ENCODE results near the gene OR2A7. TPM values are rescaled to one million over a fixed set of nuclear protein-coding genes. Genes with fewer than 3 reads are reported as not detected.
"Not testable (repeated sequence)": the region's sequence is repeated elsewhere in the genome, so short reads cannot be mapped to it uniquely, and the experiment has no call there.

Gene OR2A7
- total RNA-seq, 1 donor from 2014 or later, result 0.64 TPM

DNA sequence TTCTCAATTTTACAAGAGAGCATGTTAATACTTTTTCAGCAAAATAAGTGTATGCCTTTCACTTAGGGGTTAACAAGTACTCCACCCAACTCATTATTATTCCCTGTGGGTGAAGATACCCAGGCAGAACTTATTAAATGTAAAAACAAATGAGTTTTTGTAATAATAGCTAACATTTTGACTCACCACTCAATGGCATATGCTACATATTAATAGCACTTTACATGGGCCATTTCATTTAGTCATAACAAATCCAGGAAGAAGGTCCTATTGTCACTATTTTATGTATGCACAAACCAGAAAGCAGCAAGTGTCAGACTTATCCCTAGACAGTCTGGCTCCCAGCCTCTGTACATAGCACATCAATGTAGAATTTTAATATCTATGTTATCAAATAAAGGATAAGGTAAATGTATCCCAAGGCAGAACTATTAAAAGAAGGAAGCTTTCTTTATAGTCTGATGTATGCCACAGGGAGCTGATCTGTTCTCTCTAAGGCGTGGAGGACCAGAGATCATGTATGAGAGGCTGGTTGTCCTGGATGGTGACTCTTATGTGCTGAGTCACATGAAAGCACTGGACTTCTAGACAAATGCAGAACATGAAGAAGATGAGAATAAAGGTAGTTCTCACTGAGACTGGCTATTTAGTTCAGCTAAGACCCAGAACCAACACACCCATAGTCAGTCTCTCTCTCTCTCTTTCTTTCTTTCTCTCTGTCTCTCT lies 38.1 kb upstream of the OR2A7 start:
- H3K4me2 ChIP-seq (ENCODE audit: low read length); H3K36me3 Mint-ChIP-seq (ENCODE audit: low read depth, unreplicated experiment); DNase-seq (ENCODE audit: low read depth); H3K4me1 Mint-ChIP-seq (ENCODE audit: low read depth, unreplicated experiment); H3K27ac Mint-ChIP-seq (ENCODE audit: unreplicated experiment); H2AFZ ChIP-seq (ENCODE audit: low read depth, low read length); H3K27me3 ChIP-seq (ENCODE audit: insufficient read depth, low read length); H3K4me3 Mint-ChIP-seq (ENCODE audit: unreplicated experiment); H3K9ac ChIP-seq (ENCODE audit: low read length); H4K20me1 ChIP-seq (ENCODE audit: insufficient read depth, low read length); H3K79me2 ChIP-seq (ENCODE audit: insufficient read depth, low read length); H3K27me3 Mint-ChIP-seq (ENCODE audit: low read depth, unreplicated experiment); FAIRE-seq; H3K27ac ChIP-seq (ENCODE audit: low read depth, low read length); H3K4me3 ChIP-seq (ENCODE audit: insufficient read depth, low read depth, low read length); H3K36me3 ChIP-seq (ENCODE audit: insufficient read depth, low read length); H3K4me1 ChIP-seq (ENCODE audit: insufficient read depth, low read length); H3K9me3 ChIP-seq (ENCODE audit: insufficient read depth, low read depth, low read length); H3K9me3 Mint-ChIP-seq (ENCODE audit: unreplicated experiment): not testable (repeated sequence)

DNA sequence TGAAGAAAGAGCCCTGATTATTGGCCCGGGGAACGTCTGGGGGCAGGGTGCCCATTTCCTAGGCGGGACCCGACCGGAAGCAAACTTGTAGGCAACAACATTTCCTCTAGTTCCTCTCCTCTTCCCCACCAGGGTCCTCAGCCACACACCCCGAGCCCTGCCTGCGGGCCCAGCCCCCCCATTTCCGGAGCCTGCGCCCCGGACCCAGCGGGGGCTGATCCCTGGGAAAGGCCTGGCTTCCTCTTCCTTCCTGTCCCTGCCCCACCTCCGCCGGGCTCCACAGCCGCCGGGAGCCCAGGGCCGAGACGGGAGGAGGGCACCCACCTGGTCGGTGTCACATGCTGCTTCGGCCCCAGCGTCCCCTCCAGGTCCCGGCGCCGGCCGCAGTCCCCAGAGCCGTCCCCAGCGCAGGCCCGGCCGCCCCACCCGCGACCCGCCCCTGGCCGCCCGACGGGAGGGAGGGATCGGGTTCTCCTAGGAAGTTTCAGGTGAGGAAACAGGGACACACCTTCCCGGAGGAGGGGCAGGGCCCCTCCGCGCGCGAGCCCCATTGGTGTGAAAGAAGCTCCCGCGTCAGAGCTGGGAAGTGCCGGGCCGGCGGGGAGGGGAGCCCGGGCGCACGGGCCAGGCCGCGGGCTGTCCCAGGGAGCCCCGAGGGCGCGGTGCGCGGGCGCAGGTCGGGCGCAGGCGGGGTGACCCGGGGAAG lies 29.4 kb upstream of the OR2A7 start:
- not testable (repeated sequence) for H3K27me3 Mint-ChIP-seq (ENCODE audit: low read depth, unreplicated experiment); H3K27ac Mint-ChIP-seq (ENCODE audit: unreplicated experiment); FAIRE-seq

DNA sequence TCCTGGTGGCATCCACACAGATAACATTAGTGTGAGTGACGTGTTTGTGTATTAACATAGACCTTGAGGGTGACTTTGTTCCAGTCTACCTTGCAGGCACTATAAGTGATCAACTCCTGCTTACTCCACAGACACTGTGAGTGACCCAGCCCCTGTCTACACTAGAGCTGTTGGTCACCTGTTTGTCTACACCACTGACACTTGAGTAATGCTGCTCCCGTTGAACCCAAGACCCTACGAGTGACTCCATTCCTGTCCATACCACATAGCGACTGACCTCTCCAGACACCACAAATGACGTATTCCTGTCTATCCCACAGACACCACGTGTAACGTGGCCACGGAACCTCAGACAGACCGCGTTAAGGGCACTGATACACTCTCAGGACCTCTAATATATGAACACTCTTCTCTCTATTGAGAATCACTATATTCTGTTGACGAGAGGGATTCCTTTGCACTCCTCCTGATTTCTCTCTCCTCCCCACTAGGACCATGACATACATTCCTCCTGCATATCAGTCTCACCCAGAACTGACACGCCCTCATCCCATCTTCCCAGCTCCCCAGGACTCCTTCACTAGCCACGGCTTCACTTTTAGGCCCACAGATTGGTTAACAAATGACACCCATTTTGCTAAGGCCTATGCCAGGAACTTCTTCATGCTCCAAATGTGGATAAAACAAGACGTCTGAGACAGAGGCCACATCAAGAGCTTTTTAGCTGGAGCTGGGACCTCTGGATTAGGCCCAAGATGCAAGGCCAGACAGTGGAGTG lies 28.0 kb upstream of the OR2A7 start:
- DNase-seq (ENCODE audit: low read depth); H3K4me1 Mint-ChIP-seq (ENCODE audit: low read depth, unreplicated experiment); H3K9me3 Mint-ChIP-seq (ENCODE audit: unreplicated experiment); H4K20me1 ChIP-seq (ENCODE audit: insufficient read depth, low read length); H3K36me3 Mint-ChIP-seq (ENCODE audit: low read depth, unreplicated experiment); H3K79me2 ChIP-seq (ENCODE audit: insufficient read depth, low read length); H3K4me3 Mint-ChIP-seq (ENCODE audit: unreplicated experiment); H3K4me3 ChIP-seq (ENCODE audit: insufficient read depth, low read depth, low read length); H3K36me3 ChIP-seq (ENCODE audit: insufficient read depth, low read length); H3K9ac ChIP-seq (ENCODE audit: low read length); H3K9me3 ChIP-seq (ENCODE audit: insufficient read depth, low read depth, low read length); H3K27ac ChIP-seq (ENCODE audit: low read depth, low read length); FAIRE-seq; H3K4me1 ChIP-seq (ENCODE audit: insufficient read depth, low read length); H3K27ac Mint-ChIP-seq (ENCODE audit: unreplicated experiment); H3K27me3 ChIP-seq (ENCODE audit: insufficient read depth, low read length); H2AFZ ChIP-seq (ENCODE audit: low read depth, low read length); H3K27me3 Mint-ChIP-seq (ENCODE audit: low read depth, unreplicated experiment); H3K4me2 ChIP-seq (ENCODE audit: low read length): not testable (repeated sequence)

More for the DNA sequence above, 29.4 kb upstream of the OR2A7 start:
- H4K20me1 ChIP-seq (ENCODE audit: insufficient read depth, low read length); H3K36me3 ChIP-seq (ENCODE audit: insufficient read depth, low read length); H3K4me1 Mint-ChIP-seq (ENCODE audit: low read depth, unreplicated experiment); H3K9me3 Mint-ChIP-seq (ENCODE audit: unreplicated experiment); H3K27me3 ChIP-seq (ENCODE audit: insufficient read depth, low read length); H3K4me2 ChIP-seq (ENCODE audit: low read length); H3K4me3 Mint-ChIP-seq (ENCODE audit: unreplicated experiment); H3K36me3 Mint-ChIP-seq (ENCODE audit: low read depth, unreplicated experiment); H3K9me3 ChIP-seq (ENCODE audit: insufficient read depth, low read depth, low read length); H3K4me3 ChIP-seq (ENCODE audit: insufficient read depth, low read depth, low read length); H3K27ac ChIP-seq (ENCODE audit: low read depth, low read length); H2AFZ ChIP-seq (ENCODE audit: low read depth, low read length); DNase-seq (ENCODE audit: low read depth); H3K79me2 ChIP-seq (ENCODE audit: insufficient read depth, low read length); H3K4me1 ChIP-seq (ENCODE audit: insufficient read depth, low read length); H3K9ac ChIP-seq (ENCODE audit: low read length): not testable (repeated sequence)

DNA sequence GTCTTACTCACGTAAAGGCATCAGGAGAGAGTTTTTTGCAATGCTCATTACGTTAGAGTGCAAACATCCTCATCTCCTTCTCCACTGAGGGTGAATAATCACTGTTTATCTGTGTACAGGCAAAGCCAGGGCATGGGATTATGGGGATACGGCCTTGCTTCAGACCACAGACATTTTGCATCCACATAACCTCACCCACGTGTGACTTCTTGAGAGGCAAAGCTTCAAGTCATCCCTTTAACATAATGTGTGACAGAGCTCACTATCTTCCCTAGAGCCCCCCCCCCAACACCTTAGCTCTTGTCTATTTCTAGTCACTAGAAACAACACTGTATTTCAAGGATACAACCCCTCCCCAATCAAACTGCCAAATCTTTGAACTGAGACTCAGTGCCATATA lies 27.0 kb upstream of the OR2A7 start:
- not testable (repeated sequence) for H3K79me2 ChIP-seq (ENCODE audit: insufficient read depth, low read length); H3K9ac ChIP-seq (ENCODE audit: low read length); H3K27me3 Mint-ChIP-seq (ENCODE audit: low read depth, unreplicated experiment); H3K27ac ChIP-seq (ENCODE audit: low read depth, low read length); H4K20me1 ChIP-seq (ENCODE audit: insufficient read depth, low read length); H3K27ac Mint-ChIP-seq (ENCODE audit: unreplicated experiment); H3K36me3 ChIP-seq (ENCODE audit: insufficient read depth, low read length); H3K36me3 Mint-ChIP-seq (ENCODE audit: low read depth, unreplicated experiment); H3K4me2 ChIP-seq (ENCODE audit: low read length); H3K4me1 Mint-ChIP-seq (ENCODE audit: low read depth, unreplicated experiment); H2AFZ ChIP-seq (ENCODE audit: low read depth, low read length); H3K4me3 ChIP-seq (ENCODE audit: insufficient read depth, low read depth, low read length); FAIRE-seq; H3K4me1 ChIP-seq (ENCODE audit: insufficient read depth, low read length); H3K27me3 ChIP-seq (ENCODE audit: insufficient read depth, low read length); H3K4me3 Mint-ChIP-seq (ENCODE audit: unreplicated experiment); H3K9me3 Mint-ChIP-seq (ENCODE audit: unreplicated experiment); H3K9me3 ChIP-seq (ENCODE audit: insufficient read depth, low read depth, low read length); DNase-seq (ENCODE audit: low read depth)

DNA sequence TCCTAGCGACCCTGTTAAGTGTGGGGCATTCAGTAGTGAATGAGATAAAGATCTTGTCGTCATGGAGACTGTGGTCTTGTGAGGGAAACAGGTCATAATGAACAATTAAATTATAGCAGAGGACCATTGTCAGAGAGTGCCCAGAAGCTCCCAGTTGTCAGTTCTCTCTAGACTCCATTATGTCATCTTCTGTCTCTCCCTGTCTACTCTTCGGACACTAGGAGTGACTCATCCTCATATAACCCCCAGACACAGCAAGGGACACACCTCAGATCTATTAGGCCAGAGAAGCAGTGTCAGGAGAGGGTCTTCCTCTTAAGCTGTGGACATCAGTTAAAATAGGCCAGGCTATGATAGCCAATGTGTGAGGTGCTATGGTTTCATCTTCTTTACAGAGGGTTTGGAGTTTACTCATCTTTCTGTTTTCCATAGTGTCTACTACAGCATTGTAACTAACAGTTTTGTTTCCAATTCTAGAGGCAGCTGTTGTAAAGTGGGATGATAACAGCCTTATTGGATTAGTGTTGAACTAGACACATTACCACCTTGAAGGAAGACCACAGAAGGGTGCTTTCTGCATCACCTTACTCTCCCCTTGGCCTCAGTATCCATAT lies 22.7 kb upstream of the OR2A7 start:
- not testable (repeated sequence) for H3K4me1 Mint-ChIP-seq (ENCODE audit: low read depth, unreplicated experiment); H3K9me3 Mint-ChIP-seq (ENCODE audit: unreplicated experiment); H3K36me3 Mint-ChIP-seq (ENCODE audit: low read depth, unreplicated experiment); H3K27ac Mint-ChIP-seq (ENCODE audit: unreplicated experiment); H3K4me1 ChIP-seq (ENCODE audit: insufficient read depth, low read length); DNase-seq (ENCODE audit: low read depth); H2AFZ ChIP-seq (ENCODE audit: low read depth, low read length); H4K20me1 ChIP-seq (ENCODE audit: insufficient read depth, low read length); H3K36me3 ChIP-seq (ENCODE audit: insufficient read depth, low read length); FAIRE-seq; H3K27ac ChIP-seq (ENCODE audit: low read depth, low read length); H3K27me3 ChIP-seq (ENCODE audit: insufficient read depth, low read length); H3K4me3 ChIP-seq (ENCODE audit: insufficient read depth, low read depth, low read length); H3K27me3 Mint-ChIP-seq (ENCODE audit: low read depth, unreplicated experiment); H3K4me2 ChIP-seq (ENCODE audit: low read length); H3K79me2 ChIP-seq (ENCODE audit: insufficient read depth, low read length); H3K4me3 Mint-ChIP-seq (ENCODE audit: unreplicated experiment); H3K9ac ChIP-seq (ENCODE audit: low read length); H3K9me3 ChIP-seq (ENCODE audit: insufficient read depth, low read depth, low read length)

Measured in astrocyte (in vitro differentiated cells and primary cell).